ENCODE measurements around the gene ZC3H14. TPM values are rescaled to one million over a fixed set of nuclear protein-coding genes. Genes with fewer than 3 reads are reported as not detected.

The ZC3H14 gene
- total and polyA plus RNA-seq, 2 donors (not counting 1 experiment from before 2014, with no cell fraction given), result 31.1 to 47.0 TPM

DNA sequence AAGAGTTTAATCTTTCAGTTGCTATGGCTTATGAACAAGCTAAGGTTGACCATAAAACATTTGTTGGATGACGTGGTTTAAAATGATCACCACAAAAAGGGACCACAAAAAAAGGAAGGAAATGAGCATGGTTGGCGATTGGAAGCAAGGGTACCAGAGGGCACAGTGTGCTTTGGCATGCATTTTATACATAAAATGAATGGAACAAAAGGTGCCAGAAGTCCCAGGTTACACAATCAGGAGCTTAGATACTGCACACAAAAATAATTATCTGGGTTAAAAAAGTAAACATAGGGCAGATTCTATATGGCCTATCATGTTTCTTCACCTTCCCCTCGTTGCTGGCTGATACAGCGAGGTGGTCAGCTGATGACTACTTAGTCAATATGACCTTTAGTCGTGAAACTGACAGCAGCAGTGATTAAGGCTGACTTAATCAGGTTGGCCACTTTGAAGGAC is 50.7 kb downstream of the ZC3H14 start:
- TF ChIP-seq EZH2 (IDR thresholded peaks at IDR 0.05; ENCODE audit: borderline replicate concordance, insufficient read depth, low read depth, low read length, poor library complexity, severe bottlenecking), result no peak
- TF ChIP-seq, protein P1, sequence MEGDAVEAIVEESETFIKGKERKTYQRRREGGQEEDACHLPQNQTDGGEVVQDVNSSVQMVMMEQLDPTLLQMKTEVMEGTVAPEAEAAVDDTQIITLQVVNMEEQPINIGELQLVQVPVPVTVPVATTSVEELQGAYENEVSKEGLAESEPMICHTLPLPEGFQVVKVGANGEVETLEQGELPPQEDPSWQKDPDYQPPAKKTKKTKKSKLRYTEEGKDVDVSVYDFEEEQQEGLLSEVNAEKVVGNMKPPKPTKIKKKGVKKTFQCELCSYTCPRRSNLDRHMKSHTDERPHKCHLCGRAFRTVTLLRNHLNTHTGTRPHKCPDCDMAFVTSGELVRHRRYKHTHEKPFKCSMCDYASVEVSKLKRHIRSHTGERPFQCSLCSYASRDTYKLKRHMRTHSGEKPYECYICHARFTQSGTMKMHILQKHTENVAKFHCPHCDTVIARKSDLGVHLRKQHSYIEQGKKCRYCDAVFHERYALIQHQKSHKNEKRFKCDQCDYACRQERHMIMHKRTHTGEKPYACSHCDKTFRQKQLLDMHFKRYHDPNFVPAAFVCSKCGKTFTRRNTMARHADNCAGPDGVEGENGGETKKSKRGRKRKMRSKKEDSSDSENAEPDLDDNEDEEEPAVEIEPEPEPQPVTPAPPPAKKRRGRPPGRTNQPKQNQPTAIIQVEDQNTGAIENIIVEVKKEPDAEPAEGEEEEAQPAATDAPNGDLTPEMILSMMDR (IDR thresholded peaks at IDR 0.05), result no peak
- H3K4me2 ChIP-seq (replicated peaks; ENCODE audit: low read depth, low read length, poor library complexity, severe bottlenecking), result no peak overlapping the region
- intact Hi-C loops (cut with micrococcal nuclease), result no loop called here
- Mint-ChIP-seq H3K27me3 (no peaks in the 10 kb centered on the region), H3K4me3 (peak overlapping the region; percentile 26), H3K4me1 (peaks cover 16% of the 10 kb centered on the region), H3K27ac (peak overlapping the region; percentile 32), H3K9me3 (ENCODE audit: insufficient read depth) (no peaks in the 10 kb centered on the region)
- no peak overlapping the region for H2AFZ ChIP-seq (ENCODE audit: insufficient read depth, low read depth, low read length, poor library complexity, severe bottlenecking)
- ATAC-seq (ENCODE audit: low read depth) (no peak), DNase-seq (peak; percentile 21)
- H3K36me3 ChIP-seq (replicated peaks in 1 of 2; ENCODE audit: control extremely low read depth in 1 of 2, control insufficient read depth in 1 of 2, extremely low read depth in 1 of 2, insufficient read depth in 2 of 2, low read length in 1 of 2), result peaks cover 9 to 34% of the 10 kb centered on the region in 2 experiments
- no peaks in the 10 kb centered on the region for H3K27me3 ChIP-seq (replicated peaks in 1 of 4; ENCODE audit: control extremely low read depth in 1 of 4, control insufficient read depth in 3 of 4, insufficient read depth in 4 of 4, low read length in 3 of 4)
- peaks cover 9 to 11% of the 10 kb centered on the region in 2 donors for H3K4me1 ChIP-seq (ENCODE audit: control insufficient read depth in 2 of 2, insufficient read depth in 2 of 2, low read length in 2 of 2)
- no peak overlapping the region for H3K27ac ChIP-seq (ENCODE audit: low read length in 2 of 2)
- POLR2A ChIA-PET, result no interaction called here
- no peaks in the 10 kb centered on the region for H3K79me2 ChIP-seq (ENCODE audit: control insufficient read depth, insufficient read depth, low read length)
- H3K9ac ChIP-seq (ENCODE audit: low read length), result no peak overlapping the region
- no peak overlapping the region for H3K4me3 ChIP-seq (ENCODE audit: control extremely low read depth in 1 of 5, extremely low read depth in 1 of 5, insufficient read depth in 1 of 5, low read depth in 2 of 5, low read length in 4 of 5)
- no peaks in the 10 kb centered on the region for H4K20me1 ChIP-seq (ENCODE audit: control insufficient read depth, insufficient read depth, low read length, poor library complexity, severe bottlenecking)
- CTCF ChIA-PET, result no interaction called here
- WGBS (ENCODE audit: insufficient coverage), result 21% methylated on average over 5 of the region's 5 CpGs
- no peaks in the 10 kb centered on the region for H3K9me3 ChIP-seq (ENCODE audit: control extremely low read depth in 1 of 3, control insufficient read depth in 2 of 3, insufficient read depth in 1 of 3, low read length in 2 of 3)

DNA sequence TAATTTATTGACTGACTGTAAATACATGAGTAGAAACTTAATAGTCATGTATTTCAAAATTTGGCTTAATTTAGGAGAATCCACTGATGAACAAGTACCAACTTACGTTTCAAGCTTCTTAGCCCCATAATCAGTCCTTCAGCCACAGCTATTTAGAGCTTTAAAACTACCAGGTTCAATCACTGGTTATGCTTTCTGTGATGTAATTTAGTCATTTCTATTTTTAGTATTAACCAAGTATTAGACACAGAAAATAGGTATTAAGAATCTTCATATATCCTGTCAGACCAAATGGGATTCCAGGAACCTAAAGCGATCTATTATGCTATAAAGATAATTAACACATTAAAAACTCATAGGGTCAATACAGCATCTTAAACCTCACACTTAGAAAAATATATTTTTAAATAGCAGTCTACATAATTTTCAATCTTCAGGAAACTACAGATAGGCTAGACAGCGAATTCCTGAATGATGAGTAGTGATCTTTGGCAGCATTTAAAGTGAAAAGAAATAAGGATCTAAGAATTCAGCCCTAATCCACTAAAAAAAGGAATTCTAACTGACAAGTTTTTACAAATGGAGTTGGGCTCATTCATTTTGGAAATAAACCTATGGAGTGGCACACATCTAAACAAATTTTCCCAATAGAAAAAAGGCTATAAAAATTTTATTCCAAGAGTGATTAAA is 51.5 kb downstream of the ZC3H14 start:
- Histone ChIP-seq H3K9ac (ENCODE audit: low read length) (no peak overlapping the region), H3K4me2 (replicated peaks; ENCODE audit: low read depth, low read length, poor library complexity, severe bottlenecking) (no peak overlapping the region), H3K79me2 (ENCODE audit: control insufficient read depth, insufficient read depth, low read length) (no peaks in the 10 kb centered on the region), H3K4me3 (ENCODE audit: control extremely low read depth in 1 of 5, extremely low read depth in 1 of 5, insufficient read depth in 1 of 5, low read depth in 2 of 5, low read length in 4 of 5) (no peak overlapping the region), H3K27ac (ENCODE audit: low read length in 2 of 2) (no peak overlapping the region), H3K27me3 (replicated peaks in 1 of 4; ENCODE audit: control extremely low read depth in 1 of 4, control insufficient read depth in 3 of 4, insufficient read depth in 4 of 4, low read length in 3 of 4) (no peaks in the 10 kb centered on the region), H3K9me3 (ENCODE audit: control extremely low read depth in 1 of 3, control insufficient read depth in 2 of 3, insufficient read depth in 1 of 3, low read length in 2 of 3) (no peaks in the 10 kb centered on the region), H3K36me3 (replicated peaks in 1 of 2; ENCODE audit: control extremely low read depth in 1 of 2, control insufficient read depth in 1 of 2, extremely low read depth in 1 of 2, insufficient read depth in 2 of 2, low read length in 1 of 2) (peaks cover 5 to 28% of the 10 kb centered on the region in 2 experiments), H2AFZ (ENCODE audit: insufficient read depth, low read depth, low read length, poor library complexity, severe bottlenecking) (no peak overlapping the region), H4K20me1 (ENCODE audit: control insufficient read depth, insufficient read depth, low read length, poor library complexity, severe bottlenecking) (no peaks in the 10 kb centered on the region), H3K4me1 (ENCODE audit: control insufficient read depth in 2 of 2, insufficient read depth in 2 of 2, low read length in 2 of 2) (peaks cover 9 to 11% of the 10 kb centered on the region in 2 donors)
- TF ChIP-seq EZH2 (IDR thresholded peaks at IDR 0.05; ENCODE audit: borderline replicate concordance, insufficient read depth, low read depth, low read length, poor library complexity, severe bottlenecking), result no peak
- TF ChIP-seq, protein P1 (IDR thresholded peaks at IDR 0.05), result no peak
- CTCF ChIA-PET, result no interaction called here
- intact Hi-C loops (cut with micrococcal nuclease), result no loop called here
- no peak overlapping the region for H3K27ac Mint-ChIP-seq
- H3K9me3 Mint-ChIP-seq (ENCODE audit: insufficient read depth), result no peaks in the 10 kb centered on the region
- POLR2A ChIA-PET, result no interaction called here
- ATAC-seq (ENCODE audit: low read depth) (no peak), DNase-seq (no peak)
- H3K4me3 Mint-ChIP-seq, result no peak overlapping the region
- H3K27me3 Mint-ChIP-seq, result no peaks in the 10 kb centered on the region
- peaks cover 16% of the 10 kb centered on the region for H3K4me1 Mint-ChIP-seq
- WGBS (ENCODE audit: insufficient coverage), result no CpG with 5 or more reads among the region's 3 CpGs
